ENCODE results near the gene PTGIS.

The PTGIS gene

GRCh38 chr20:49595811-49596561 is 28.0 kb upstream of the PTGIS start:
- DNase-seq (ENCODE audit: low read depth in 4 of 4, low spot score in 1 of 4): peak in 2 of 4 experiments; percentile 37 to 71

- no peak for DNase-seq (ENCODE audit: low read depth in 4 of 4, low spot score in 1 of 4)
These were observed 27.4 kb upstream of the PTGIS start for GRCh38 chr20:49595346-49595745.

- no peak for DNase-seq (ENCODE audit: low read depth in 4 of 4, low spot score in 1 of 4)
These were observed 27.0 kb upstream of the PTGIS start for GRCh38 chr20:49594931-49595315.

- peak in 1 of 4 experiments; percentile 60 for DNase-seq (ENCODE audit: low read depth in 4 of 4, low spot score in 1 of 4)
These were observed 26.4 kb upstream of the PTGIS start for GRCh38 chr20:49594143-49594930.

- DNase-seq (ENCODE audit: low read depth in 4 of 4, low spot score in 1 of 4): no peak
These were observed 25.7 kb upstream of the PTGIS start for GRCh38 chr20:49593466-49594142.

- no peak for DNase-seq (ENCODE audit: low read depth in 4 of 4, low spot score in 1 of 4)
These were observed 24.2 kb upstream of the PTGIS start for GRCh38 chr20:49592120-49592519.

GRCh38 chr20:49591217-49591865 is 23.4 kb upstream of the PTGIS start:
- DNase-seq (ENCODE audit: low read depth in 4 of 4, low spot score in 1 of 4): no peak

GRCh38 chr20:49590163-49591017 is 22.5 kb upstream of the PTGIS start:
- DNase-seq (ENCODE audit: low read depth in 4 of 4, low spot score in 1 of 4): no peak

- DNase-seq (ENCODE audit: low read depth in 4 of 4, low spot score in 1 of 4): no peak
These were observed 21.8 kb upstream of the PTGIS start for GRCh38 chr20:49589747-49590146.

- no peak for DNase-seq (ENCODE audit: low read depth in 4 of 4, low spot score in 1 of 4)
These were observed 19.2 kb upstream of the PTGIS start for GRCh38 chr20:49587111-49587570.

GRCh38 chr20:49585585-49586245 is 17.8 kb upstream of the PTGIS start:
- no peak for DNase-seq (ENCODE audit: low read depth in 4 of 4, low spot score in 1 of 4)

- DNase-seq (ENCODE audit: low read depth in 4 of 4, low spot score in 1 of 4): no peak
These were observed 16.8 kb upstream of the PTGIS start for GRCh38 chr20:49584418-49585382.

GRCh38 chr20:49583669-49584417 is 15.9 kb upstream of the PTGIS start:
- DNase-seq (ENCODE audit: low read depth in 4 of 4, low spot score in 1 of 4): no peak

GRCh38 chr20:49583343-49583668 is 15.4 kb upstream of the PTGIS start:
- no peak for DNase-seq (ENCODE audit: low read depth in 4 of 4, low spot score in 1 of 4)

GRCh38 chr20:49582413-49583334 is 14.7 kb upstream of the PTGIS start:
- no peak for DNase-seq (ENCODE audit: low read depth in 4 of 4, low spot score in 1 of 4)

GRCh38 chr20:49581482-49581881 is 13.5 kb upstream of the PTGIS start:
- no peak for DNase-seq (ENCODE audit: low read depth in 4 of 4, low spot score in 1 of 4)

GRCh38 chr20:49580813-49581174 is 12.9 kb upstream of the PTGIS start:
- no peak for DNase-seq (ENCODE audit: low read depth in 4 of 4, low spot score in 1 of 4)
